ENCODE results near the gene CYP2E1.
"Not testable (repeated sequence)": the region's sequence is repeated elsewhere in the genome, so short reads cannot be mapped to it uniquely, and the experiment has no call there.

The CYP2E1 gene

DNA sequence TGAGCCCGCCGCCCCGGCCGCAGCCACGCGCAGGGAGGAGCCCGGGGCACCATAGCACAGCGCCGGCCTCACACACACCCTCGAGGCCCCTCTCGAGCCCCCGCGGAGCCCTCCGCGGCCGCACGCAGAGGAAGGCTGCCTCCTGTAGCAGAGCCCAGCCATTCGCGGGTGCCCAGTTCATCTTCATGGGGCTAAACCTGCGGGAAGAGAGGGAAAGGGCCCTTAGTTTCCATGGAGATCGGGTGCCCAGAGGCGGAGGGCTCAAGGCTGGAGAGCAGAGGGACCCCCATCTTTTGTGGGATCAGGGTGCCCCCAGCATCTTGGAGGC lies 41.1 kb downstream of the CYP2E1 start:
- DNase-seq (ENCODE audit: low read depth, low spot score) = no peak
- no peak overlapping the region for H3K27ac ChIP-seq

DNA sequence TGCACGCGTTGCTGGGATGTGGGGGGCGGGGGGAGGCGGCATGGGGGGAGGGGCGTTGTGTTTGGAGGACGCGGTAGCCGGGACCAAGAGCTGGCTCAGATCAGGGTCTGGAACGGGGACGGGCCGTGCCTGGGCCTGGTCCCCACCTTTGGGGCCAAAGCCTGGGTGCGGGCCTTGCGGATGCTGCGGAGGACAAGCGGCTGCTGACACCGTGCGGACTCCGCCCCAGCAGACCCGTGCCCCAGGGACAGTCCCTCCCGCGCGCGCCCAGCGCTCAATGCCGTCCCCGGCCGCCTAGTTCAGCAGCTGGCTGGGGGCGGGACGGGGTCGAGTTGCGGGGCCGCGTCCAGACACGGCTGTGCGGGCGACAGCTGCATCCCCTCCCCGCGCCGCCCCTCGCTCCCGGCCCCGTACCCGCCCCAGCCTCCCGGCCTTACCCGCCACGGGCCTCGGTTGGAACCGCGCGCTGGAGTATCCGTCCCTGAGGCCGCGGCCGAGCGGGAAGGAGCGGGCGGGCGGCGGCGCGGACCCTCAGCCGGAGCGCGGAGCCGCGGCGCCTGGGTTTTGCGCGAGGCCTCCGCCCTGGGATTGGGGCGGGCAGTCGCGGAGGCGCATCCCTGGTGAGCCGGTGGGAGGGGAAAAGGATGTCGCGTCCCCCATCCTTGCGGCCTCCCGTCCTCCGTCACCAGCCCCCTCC lies 41.8 kb downstream of the CYP2E1 start:
- not testable (repeated sequence) for DNase-seq (ENCODE audit: low read depth, low spot score); H3K27ac ChIP-seq

GRCh38 chr10:133569801-133570200 lies 42.6 kb downstream of the CYP2E1 start:
- DNase-seq (ENCODE audit: low read depth, low spot score) = not testable (repeated sequence)

GRCh38 chr10:133572055-133572454 lies 44.9 kb downstream of the CYP2E1 start:
- not testable (repeated sequence) for H3K27ac ChIP-seq; DNase-seq (ENCODE audit: low read depth, low spot score)

More at GRCh38 chr10:133569801-133570200, 42.6 kb downstream of the CYP2E1 start:
- H3K27ac ChIP-seq = not testable (repeated sequence)

GRCh38 chr10:133573460-133573859 lies 46.3 kb downstream of the CYP2E1 start:
- DNase-seq (ENCODE audit: low read depth, low spot score) = not testable (repeated sequence)

DNA sequence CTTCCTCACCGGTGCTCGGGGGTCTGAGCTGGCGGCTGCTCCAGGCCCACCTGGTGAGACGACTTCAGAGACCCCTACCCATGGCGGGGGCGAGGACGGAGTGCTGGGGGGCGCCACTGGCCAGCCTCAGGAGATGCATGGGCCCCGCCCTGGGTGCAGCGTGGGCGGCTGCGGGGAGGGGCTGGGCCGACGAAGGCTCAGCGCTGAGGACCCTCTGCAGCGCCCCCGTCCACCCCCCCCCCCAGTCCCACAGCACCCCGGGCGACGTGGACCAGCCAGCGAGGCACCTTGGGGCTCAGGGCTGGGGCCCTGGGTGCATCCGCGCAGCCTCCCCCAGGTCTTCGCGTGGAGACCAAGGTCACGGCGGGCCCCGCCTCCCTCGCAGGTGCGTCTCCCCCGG lies 49.9 kb downstream of the CYP2E1 start:
- not testable (repeated sequence) for H3K27ac ChIP-seq; DNase-seq (ENCODE audit: low read depth, low spot score)

More at GRCh38 chr10:133573460-133573859, 46.3 kb downstream of the CYP2E1 start:
- H3K27ac ChIP-seq = not testable (repeated sequence)
